ENCODE data around the gene SYT2.
A peak's percentile ranks its signal among the peaks of the same experiment; 100 is the strongest.
"Not testable (repeated sequence)": the region's sequence is repeated elsewhere in the genome, so short reads cannot be mapped to it uniquely, and the experiment has no call there.

SYT2 gene

GRCh38 chr1:202710070-202711045, at the start of gene SYT2:
Gene SYT2, minus strand, starts transcription at chr1:202710454. Its CDS starts 104,682 bp downstream, at chr1:202605772.
- DNase-seq, result peak in 1 of 14 donors; percentile 57

DNA sequence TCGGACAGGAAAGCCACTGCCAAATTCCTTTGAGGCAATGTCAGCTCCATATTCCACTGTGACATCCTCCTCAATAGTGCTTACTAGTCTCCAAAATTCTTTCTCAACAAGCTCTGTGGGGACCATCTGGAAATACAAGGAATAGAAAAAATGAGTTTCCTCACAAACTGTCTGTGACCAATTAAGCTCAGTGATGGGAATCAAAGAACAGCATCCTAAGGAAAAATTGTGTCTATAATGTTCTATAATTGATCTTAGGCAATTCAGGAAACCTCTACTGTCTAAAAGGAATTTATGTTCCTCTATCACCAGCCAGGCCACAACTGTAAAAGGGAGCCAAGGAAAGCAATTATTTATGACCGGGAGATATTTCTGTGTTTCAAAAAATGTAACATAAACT, 46.1 kb upstream of the SYT2 start:
- no peak for DNase-seq

- no peak for DNase-seq
These were observed 44.0 kb upstream of the SYT2 start for GRCh38 chr1:202754293-202754692.

GRCh38 chr1:202752774-202753173, 42.5 kb upstream of the SYT2 start:
- DNase-seq, result no peak

DNA sequence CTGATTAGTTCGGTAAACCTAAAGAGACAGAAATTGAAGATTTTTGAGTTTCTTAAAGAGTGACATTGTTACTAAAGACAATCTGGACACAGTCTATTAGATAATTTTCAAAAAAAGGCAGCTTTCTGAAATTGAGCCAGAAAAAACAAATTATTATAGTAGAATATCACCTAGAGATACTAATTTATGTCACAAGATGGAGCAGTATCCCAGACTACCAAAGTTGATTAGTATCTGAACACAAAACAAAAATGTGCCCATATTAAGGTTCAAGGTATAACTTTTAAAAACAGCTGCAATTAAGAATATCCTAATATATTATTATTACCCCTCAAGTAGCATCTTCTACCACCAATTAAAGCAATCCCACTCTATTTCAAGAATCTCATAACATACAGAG, 40.5 kb upstream of the SYT2 start:
- DNase-seq, result no peak

- no peak for DNase-seq
These were observed 39.8 kb upstream of the SYT2 start for GRCh38 chr1:202750024-202750423.

- no peak for DNase-seq
These were observed 35.2 kb upstream of the SYT2 start for GRCh38 chr1:202745323-202745888.

DNA sequence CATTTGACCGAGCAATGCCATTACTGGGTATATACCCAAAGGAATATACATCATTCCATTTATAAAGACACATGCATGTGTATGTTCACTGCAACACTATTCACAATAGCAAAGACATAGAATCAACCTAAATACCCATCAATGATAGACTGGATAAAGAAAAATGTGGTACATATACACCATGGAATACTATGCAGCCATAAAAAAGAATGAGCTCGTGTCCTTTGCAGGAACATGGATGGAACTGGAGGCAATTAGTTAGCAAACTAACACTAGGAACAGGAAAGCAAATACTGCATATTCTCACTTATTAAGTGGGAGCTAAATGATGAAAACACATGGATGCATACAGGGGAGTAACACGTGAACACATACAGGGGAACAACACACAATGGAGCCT, 34.5 kb upstream of the SYT2 start:
- DNase-seq, result not testable (repeated sequence)

DNA sequence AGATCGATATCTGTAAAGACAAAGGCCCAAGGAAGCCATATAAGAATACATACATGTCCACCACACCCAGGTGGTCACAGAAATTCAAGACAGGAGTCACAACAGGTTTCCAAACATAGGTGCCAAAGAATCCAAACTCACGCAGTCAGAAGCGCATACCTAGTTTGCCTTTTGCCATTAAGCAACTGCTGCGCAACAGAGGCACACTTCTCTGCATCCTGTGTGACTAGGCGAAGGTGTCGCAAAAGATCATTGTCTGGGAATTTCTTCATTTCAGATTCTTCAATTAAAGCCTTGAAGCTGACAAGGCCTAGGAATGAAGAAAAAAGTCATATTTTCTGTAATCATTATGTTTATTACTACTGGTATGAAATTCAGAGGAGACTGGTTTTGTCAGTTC, 32.2 kb upstream of the SYT2 start:
- no peak for DNase-seq

DNA sequence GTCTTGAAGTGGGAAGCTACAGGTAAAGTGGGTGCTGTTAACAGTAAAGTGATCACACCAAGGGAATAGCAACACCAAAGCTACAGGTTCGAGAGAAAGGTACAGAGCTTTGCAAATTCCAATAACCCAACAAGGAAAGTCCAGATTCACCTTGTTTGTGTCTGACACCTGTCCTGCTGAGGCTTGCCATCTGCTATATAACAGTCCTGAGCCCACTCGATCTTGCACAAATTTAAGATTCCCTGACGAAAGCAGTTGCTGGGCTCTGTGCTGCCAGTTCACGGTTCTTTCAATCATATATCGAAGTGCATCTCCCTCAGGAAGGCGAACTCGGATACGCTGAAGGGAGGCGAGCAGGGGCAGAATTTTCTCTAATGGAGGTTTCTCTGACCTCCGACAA, 23.0 kb upstream of the SYT2 start:
- peak in 1 of 14 donors; percentile 31 for DNase-seq

DNA sequence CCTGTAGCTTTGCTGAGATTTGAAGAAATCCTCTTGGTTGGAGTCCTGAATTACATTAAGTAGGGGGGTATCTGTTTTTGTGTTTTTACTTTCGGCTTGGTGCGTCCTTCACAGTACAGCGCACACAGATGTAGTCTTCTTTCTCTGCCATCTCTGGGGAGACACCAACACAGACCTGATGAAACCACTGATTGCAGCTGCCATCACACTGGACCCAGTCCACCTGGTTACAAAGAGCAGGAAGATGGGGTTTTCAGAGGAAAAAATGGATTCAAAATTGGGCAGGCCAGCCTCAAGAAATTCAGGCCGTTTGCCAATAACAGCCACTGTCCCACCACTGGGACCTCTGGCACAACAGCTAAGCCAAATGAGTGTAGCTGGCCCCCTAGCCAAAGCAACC, 18.7 kb upstream of the SYT2 start:
- DNase-seq, result no peak

GRCh38 chr1:202725526-202725925, 15.3 kb upstream of the SYT2 start:
- DNase-seq, result no peak

- DNase-seq, result no peak
These were observed 13.5 kb upstream of the SYT2 start for GRCh38 chr1:202723708-202724107.

GRCh38 chr1:202723046-202723445, 12.8 kb upstream of the SYT2 start:
- DNase-seq, result not testable (repeated sequence)

GRCh38 chr1:202716654-202717053, 6.4 kb upstream of the SYT2 start:
- no peak for DNase-seq

DNA sequence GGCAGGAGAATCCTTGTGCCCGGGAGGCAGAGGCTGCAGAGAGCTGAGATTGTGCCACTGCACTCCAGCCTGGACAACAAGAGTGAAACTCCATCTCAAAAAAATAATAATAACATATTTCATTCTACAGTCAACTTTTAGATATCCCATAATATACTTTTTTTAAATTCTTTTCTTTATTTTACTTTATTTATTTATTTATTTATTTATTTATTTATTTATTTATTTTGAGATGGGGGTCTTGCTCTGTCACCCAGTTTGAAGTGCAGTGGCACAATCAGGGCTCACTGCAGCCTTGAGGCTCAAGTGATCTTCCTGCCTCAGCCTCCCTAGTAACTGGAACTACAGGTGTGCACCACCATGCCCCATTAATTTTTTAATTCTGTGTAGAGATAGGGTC, 3.9 kb upstream of the SYT2 start:
- not testable (repeated sequence) for DNase-seq

DNA sequence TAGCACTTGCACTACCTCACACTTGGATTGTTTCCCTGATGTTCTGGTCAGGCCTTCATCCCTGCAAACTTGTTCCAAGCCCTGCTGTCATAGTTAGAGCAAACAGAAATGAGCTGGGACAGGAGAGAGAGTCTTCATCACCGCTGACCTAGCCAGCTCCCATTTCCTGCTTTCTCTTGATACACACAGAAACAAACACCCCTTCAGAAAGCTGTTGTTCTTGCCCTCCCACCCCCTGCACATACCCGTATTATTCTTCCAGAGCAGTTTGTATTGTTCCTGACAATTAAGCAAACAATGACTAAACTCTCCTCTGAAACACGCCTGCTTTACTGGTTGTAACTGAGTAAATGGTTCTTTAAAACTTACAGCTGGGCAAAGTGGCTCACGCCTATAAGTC, 2.9 kb upstream of the SYT2 start:
- DNase-seq, result no peak

- DNase-seq, result no peak
These were observed 1.8 kb upstream of the SYT2 start for GRCh38 chr1:202711949-202712635.

- no peak for DNase-seq
These were observed 795 bp downstream of the SYT2 start for GRCh38 chr1:202709276-202710041.

DNA sequence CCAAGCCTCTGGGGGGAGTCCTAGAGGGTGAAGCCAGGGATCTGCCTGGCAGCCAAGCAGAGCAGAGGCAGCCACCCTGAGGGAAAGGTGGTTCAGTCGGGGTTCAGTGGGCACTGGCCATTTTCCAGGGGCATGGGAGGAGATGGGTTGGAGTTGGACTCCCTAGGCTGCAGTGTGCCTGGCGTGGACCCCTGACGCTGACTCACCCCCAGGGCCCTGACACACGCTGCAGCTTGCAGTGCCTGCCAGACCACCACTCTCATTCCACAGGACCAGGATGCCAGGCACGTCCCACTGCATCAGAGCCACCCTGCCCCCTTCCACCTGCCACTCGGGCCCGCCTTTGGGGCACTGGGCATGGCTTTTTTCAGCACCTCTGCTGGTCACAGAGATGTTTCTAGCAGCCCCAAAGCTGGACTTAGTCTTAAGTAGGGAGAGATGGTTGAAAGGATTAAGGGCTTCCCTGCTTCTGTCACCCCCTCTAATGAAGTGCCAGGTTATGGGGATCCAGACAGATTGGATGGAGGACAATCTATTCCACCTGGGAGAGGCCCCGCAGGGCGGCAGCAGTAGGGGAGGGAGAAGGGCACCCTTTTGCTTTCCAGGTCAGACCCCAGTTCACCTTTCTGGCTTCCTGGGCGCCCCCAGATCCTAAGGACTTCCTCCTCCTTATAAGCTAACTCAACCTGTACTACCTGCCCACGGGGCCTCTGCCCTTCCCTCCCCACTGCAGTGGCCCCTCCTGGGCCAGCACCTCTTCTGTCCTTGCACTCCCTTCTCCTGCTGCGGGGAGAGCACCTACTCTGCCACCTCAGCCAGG, 1.6 kb downstream of the SYT2 start:
- DNase-seq, result no peak

- DNase-seq, result no peak
These were observed 3.4 kb downstream of the SYT2 start for GRCh38 chr1:202706851-202707250.

DNA sequence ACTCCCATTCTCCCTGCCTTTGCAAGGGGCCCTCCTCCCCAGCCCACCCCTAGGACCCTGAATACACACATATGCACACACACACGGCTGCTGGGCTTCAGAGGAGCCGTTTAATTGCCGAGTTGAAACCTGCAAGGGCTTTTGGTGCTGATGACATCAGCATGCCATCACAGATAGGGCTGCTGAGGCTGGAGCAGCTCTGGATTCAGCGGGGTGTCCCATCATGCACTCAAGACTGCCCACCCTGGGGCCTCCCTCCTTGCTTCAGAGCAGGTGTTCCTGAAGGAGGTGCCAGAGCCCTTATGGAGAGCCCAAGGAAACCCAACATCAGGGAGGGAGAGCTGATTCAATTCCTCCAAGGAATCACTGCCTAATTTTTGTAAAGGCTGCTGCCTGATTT, 5.7 kb downstream of the SYT2 start:
- DNase-seq, result no peak
